ENCODE measurements around the gene MVD. TPM values are rescaled to one million over a fixed set of nuclear protein-coding genes. Genes with fewer than 3 reads are reported as not detected.

Gene MVD
- total RNA-seq, 5 donors from 2014 or later (not counting 1 experiment from before 2014, with no cell fraction given) = 52.3 to 81.4 (median 63.4) TPM

- ATAC-seq (replicated peaks in 1 of 4) (no peak), DNase-seq (no peak)
- 94% methylated on average over 24 of the region's 30 CpGs for WGBS (ENCODE audit: insufficient coverage)
- Mint-ChIP-seq H3K9me3 (no peaks in the 10 kb centered on the region), H3K36me3 (peaks cover 14% of the 10 kb centered on the region), H3K27ac (peak overlapping the region in 1 of 2 donors; percentile 34), H3K4me3 (no peak overlapping the region), H3K27me3 (no peaks in the 10 kb centered on the region), H3K4me1 (peaks cover 7 to 25% (median 14%) of the 10 kb centered on the region in 3 donors)
- ChIA-PET POLR2A (no interaction called here), CTCF (interaction anchor here in 1 of 2 donors (0.6 kb wide), 1 partner anchor 761 kb away, joined by 4 read pairs; no protein-coding TSS in a partner anchor)
- no peak overlapping the region for H3K27ac ChIP-seq (ENCODE audit: low read length)
- no peaks in the 10 kb centered on the region for H3K9me3 ChIP-seq
- H3K36me3 ChIP-seq (ENCODE audit: control insufficient read depth in 2 of 2, extremely low read depth in 1 of 2, insufficient read depth in 1 of 2, low read length in 1 of 2) = peaks cover 25 to 42% of the 10 kb centered on the region in 2 donors
- H3K27me3 ChIP-seq (replicated peaks in 1 of 2; ENCODE audit: control insufficient read depth in 2 of 2, extremely low read depth in 1 of 2, insufficient read depth in 2 of 2, low read length in 1 of 2) = peaks cover 0 to 23% of the 10 kb centered on the region in 2 experiments
- H3K4me3 ChIP-seq (ENCODE audit: control insufficient read depth in 1 of 2, extremely low read depth in 1 of 2, low read length in 1 of 2) = no peak overlapping the region
- H3K4me1 ChIP-seq (ENCODE audit: control insufficient read depth in 1 of 2, extremely low read depth in 1 of 2, insufficient read depth in 2 of 2, low read length in 2 of 2) = peaks cover 15 to 41% of the 10 kb centered on the region in 2 experiments
Observed at GRCh38 chr16:88631920-88632586, 30.8 kb downstream of the MVD start.

GRCh38 chr16:88631384-88631783, 31.5 kb downstream of the MVD start:
- Mint-ChIP-seq H3K9me3 (no peaks in the 10 kb centered on the region), H3K27me3 (no peaks in the 10 kb centered on the region), H3K36me3 (peaks cover 20% of the 10 kb centered on the region), H3K4me1 (peaks cover 5 to 23% (median 12%) of the 10 kb centered on the region in 3 donors), H3K27ac (no peak overlapping the region), H3K4me3 (no peak overlapping the region)
- Histone ChIP-seq H3K9me3 (no peaks in the 10 kb centered on the region), H3K4me1 (ENCODE audit: control insufficient read depth in 1 of 2, extremely low read depth in 1 of 2, insufficient read depth in 2 of 2, low read length in 2 of 2) (peaks cover 15 to 34% of the 10 kb centered on the region in 2 experiments), H3K27ac (ENCODE audit: low read length) (no peak overlapping the region), H3K4me3 (ENCODE audit: control insufficient read depth in 1 of 2, extremely low read depth in 1 of 2, low read length in 1 of 2) (no peak overlapping the region), H3K27me3 (replicated peaks in 1 of 2; ENCODE audit: control insufficient read depth in 2 of 2, extremely low read depth in 1 of 2, insufficient read depth in 2 of 2, low read length in 1 of 2) (peaks cover 0 to 17% of the 10 kb centered on the region in 2 experiments), H3K36me3 (ENCODE audit: control insufficient read depth in 2 of 2, extremely low read depth in 1 of 2, insufficient read depth in 1 of 2, low read length in 1 of 2) (peaks cover 25 to 48% of the 10 kb centered on the region in 2 donors)
- ATAC-seq (replicated peaks in 1 of 4) = no peak
- no peak for DNase-seq
- ChIA-PET CTCF (no interaction called here), POLR2A (no interaction called here)
- WGBS (ENCODE audit: insufficient coverage) = 82% methylated on average over 8 of the region's 16 CpGs

- no peak for ATAC-seq (replicated peaks in 1 of 4)
- Histone ChIP-seq H3K27ac (ENCODE audit: low read length) (no peak overlapping the region), H3K27me3 (replicated peaks in 1 of 2; ENCODE audit: control insufficient read depth in 2 of 2, extremely low read depth in 1 of 2, insufficient read depth in 2 of 2, low read length in 1 of 2) (peaks cover 0 to 12% of the 10 kb centered on the region in 2 experiments), H3K9me3 (no peaks in the 10 kb centered on the region), H3K36me3 (ENCODE audit: control insufficient read depth in 2 of 2, extremely low read depth in 1 of 2, insufficient read depth in 1 of 2, low read length in 1 of 2) (peaks cover 25 to 51% of the 10 kb centered on the region in 2 donors), H3K4me1 (ENCODE audit: control insufficient read depth in 1 of 2, extremely low read depth in 1 of 2, insufficient read depth in 2 of 2, low read length in 2 of 2) (peaks cover 15 to 30% of the 10 kb centered on the region in 2 experiments), H3K4me3 (ENCODE audit: control insufficient read depth in 1 of 2, extremely low read depth in 1 of 2, low read length in 1 of 2) (no peak overlapping the region)
- ChIA-PET POLR2A (no interaction called here), CTCF (no interaction called here)
- Mint-ChIP-seq H3K9me3 (no peaks in the 10 kb centered on the region), H3K4me1 (peaks cover 3 to 18% (median 9%) of the 10 kb centered on the region in 3 donors), H3K27ac (no peak overlapping the region), H3K27me3 (no peaks in the 10 kb centered on the region), H3K4me3 (no peak overlapping the region), H3K36me3 (peaks cover 24% of the 10 kb centered on the region)
- 98% methylated on average over 19 of the region's 23 CpGs for WGBS (ENCODE audit: insufficient coverage)
- no peak for DNase-seq
Observed at GRCh38 chr16:88630941-88631340, 31.9 kb downstream of the MVD start.

GRCh38 chr16:88630433-88630832, 32.5 kb downstream of the MVD start:
- Histone ChIP-seq H3K4me3 (ENCODE audit: control insufficient read depth in 1 of 2, extremely low read depth in 1 of 2, low read length in 1 of 2) (no peak overlapping the region), H3K36me3 (ENCODE audit: control insufficient read depth in 2 of 2, extremely low read depth in 1 of 2, insufficient read depth in 1 of 2, low read length in 1 of 2) (peaks cover 27 to 54% of the 10 kb centered on the region in 2 donors), H3K27me3 (replicated peaks in 1 of 2; ENCODE audit: control insufficient read depth in 2 of 2, extremely low read depth in 1 of 2, insufficient read depth in 2 of 2, low read length in 1 of 2) (peaks cover 0 to 7% of the 10 kb centered on the region in 2 experiments), H3K27ac (ENCODE audit: low read length) (no peak overlapping the region), H3K9me3 (no peaks in the 10 kb centered on the region), H3K4me1 (ENCODE audit: control insufficient read depth in 1 of 2, extremely low read depth in 1 of 2, insufficient read depth in 2 of 2, low read length in 2 of 2) (peaks cover 15 to 25% of the 10 kb centered on the region in 2 experiments)
- Mint-ChIP-seq H3K9me3 (no peaks in the 10 kb centered on the region), H3K27ac (no peak overlapping the region), H3K36me3 (peaks cover 24% of the 10 kb centered on the region), H3K4me1 (peaks cover 0 to 17% (median 7%) of the 10 kb centered on the region in 3 donors), H3K27me3 (no peaks in the 10 kb centered on the region), H3K4me3 (no peak overlapping the region)
- DNase-seq (no peak), ATAC-seq (replicated peaks in 1 of 4) (no peak)
- WGBS (ENCODE audit: insufficient coverage) = 98% methylated on average over 7 of the region's 12 CpGs
- ChIA-PET POLR2A (no interaction called here), CTCF (no interaction called here)

GRCh38 chr16:88629835-88630234, 33.1 kb downstream of the MVD start:
- ChIA-PET POLR2A (no interaction called here), CTCF (no interaction called here)
- H3K36me3 Mint-ChIP-seq = peaks cover 24% of the 10 kb centered on the region
- 90% methylated on average over 9 of the region's 9 CpGs for WGBS (ENCODE audit: insufficient coverage)
- DNase-seq = no peak
- Histone ChIP-seq H3K9me3 (no peaks in the 10 kb centered on the region), H3K4me1 (ENCODE audit: control insufficient read depth in 1 of 2, extremely low read depth in 1 of 2, insufficient read depth in 2 of 2, low read length in 2 of 2) (peaks cover 11 to 19% of the 10 kb centered on the region in 2 experiments), H3K27ac (ENCODE audit: low read length) (no peak overlapping the region), H3K27me3 (replicated peaks in 1 of 2; ENCODE audit: control insufficient read depth in 2 of 2, extremely low read depth in 1 of 2, insufficient read depth in 2 of 2, low read length in 1 of 2) (peaks cover 0 to 3% of the 10 kb centered on the region in 2 experiments), H3K36me3 (ENCODE audit: control insufficient read depth in 2 of 2, extremely low read depth in 1 of 2, insufficient read depth in 1 of 2, low read length in 1 of 2) (peaks cover 29 to 60% of the 10 kb centered on the region in 2 donors), H3K4me3 (ENCODE audit: control insufficient read depth in 1 of 2, extremely low read depth in 1 of 2, low read length in 1 of 2) (no peak overlapping the region)
- no peak overlapping the region for H3K4me3 Mint-ChIP-seq
- H3K4me1 Mint-ChIP-seq = peaks cover 0 to 13% (median 5%) of the 10 kb centered on the region in 3 donors
- H3K9me3 Mint-ChIP-seq = no peaks in the 10 kb centered on the region
- H3K27ac Mint-ChIP-seq = no peak overlapping the region
- H3K27me3 Mint-ChIP-seq = no peaks in the 10 kb centered on the region
- ATAC-seq (replicated peaks in 1 of 4) = no peak

- POLR2A ChIA-PET = no interaction called here
Observed at GRCh38 chr16:88628512-88628974, 34.3 kb downstream of the MVD start.

More at GRCh38 chr16:88628512-88628974, 34.3 kb downstream of the MVD start:
- Mint-ChIP-seq H3K4me1 (peaks cover 0 to 10% (median 4%) of the 10 kb centered on the region in 3 donors), H3K9me3 (no peaks in the 10 kb centered on the region), H3K36me3 (peaks cover 33% of the 10 kb centered on the region), H3K27me3 (no peaks in the 10 kb centered on the region), H3K27ac (no peak overlapping the region), H3K4me3 (no peak overlapping the region)
- DNase-seq (no peak), ATAC-seq (replicated peaks in 1 of 4) (no peak)
- Histone ChIP-seq H3K4me3 (ENCODE audit: control insufficient read depth in 1 of 2, extremely low read depth in 1 of 2, low read length in 1 of 2) (no peak overlapping the region), H3K4me1 (ENCODE audit: control insufficient read depth in 1 of 2, extremely low read depth in 1 of 2, insufficient read depth in 2 of 2, low read length in 2 of 2) (peaks cover 2 to 6% of the 10 kb centered on the region in 2 experiments), H3K36me3 (ENCODE audit: control insufficient read depth in 2 of 2, extremely low read depth in 1 of 2, insufficient read depth in 1 of 2, low read length in 1 of 2) (peaks cover 37 to 73% of the 10 kb centered on the region in 2 donors), H3K27me3 (replicated peaks in 1 of 2; ENCODE audit: control insufficient read depth in 2 of 2, extremely low read depth in 1 of 2, insufficient read depth in 2 of 2, low read length in 1 of 2) (peaks cover 0 to under 1% of the 10 kb centered on the region in 2 experiments), H3K27ac (ENCODE audit: low read length) (no peak overlapping the region), H3K9me3 (no peaks in the 10 kb centered on the region)
- CTCF ChIA-PET = no interaction called here
- 94% methylated on average over 6 of the region's 12 CpGs for WGBS (ENCODE audit: insufficient coverage)
